B cell (primary cell): ENCODE results near the gene ARHGDIB.

Source experiments
- EZH2 ChIP-seq: IDR thresholded peaks from 2 replicates; pipeline ENCODE4 v1.6.1; 2012; ENCODE audit warnings: borderline replicate concordance, low read depth, mild to moderate bottlenecking, moderate library complexity, low read length; ENCODE audit not compliant: insufficient read depth, poor library complexity, severe bottlenecking
- TF ChIP-seq, protein P1 (sequence below): fragments of 200-600 bp; IDR thresholded peaks from one replicate; pipeline ENCODE4 v1.8.0; 2022; ENCODE audit warnings: antibody characterized with exemption, mild to moderate bottlenecking

DNA sequence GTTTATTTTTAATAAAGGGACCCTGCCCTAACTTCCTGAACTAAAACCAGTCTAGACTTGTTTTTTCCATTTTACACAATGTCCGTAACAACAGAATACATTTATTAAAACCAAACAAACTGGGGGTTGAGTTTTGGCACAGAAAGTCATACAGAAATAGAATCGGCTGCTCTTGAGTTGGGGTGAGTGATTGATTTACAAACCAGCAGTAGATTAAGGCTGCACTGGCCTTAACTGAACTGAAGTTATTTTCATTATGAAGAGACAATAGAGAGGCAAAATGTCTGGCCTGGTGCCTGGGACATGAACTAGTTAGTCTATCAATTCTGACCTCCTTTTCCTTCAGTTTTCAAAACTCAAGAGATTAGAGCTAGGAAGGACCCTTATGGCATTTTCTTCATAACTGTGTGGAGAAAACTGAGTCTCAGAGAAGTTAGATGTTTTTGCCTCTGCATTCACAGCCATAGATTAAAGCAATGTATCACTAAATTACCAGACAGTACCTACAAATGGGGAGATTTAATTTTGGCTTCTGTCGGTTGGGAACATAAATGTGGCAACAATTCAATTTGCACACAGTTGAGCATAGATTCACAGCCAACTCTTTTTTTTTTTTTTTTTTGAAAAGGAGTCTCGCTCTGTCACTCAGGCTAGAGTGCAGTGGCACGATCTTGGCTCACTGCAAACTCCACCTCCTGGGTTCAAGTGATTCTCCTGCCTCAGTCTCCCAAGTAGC, 56.0 kb downstream of the ARHGDIB start:
- TF ChIP-seq, protein P1, sequence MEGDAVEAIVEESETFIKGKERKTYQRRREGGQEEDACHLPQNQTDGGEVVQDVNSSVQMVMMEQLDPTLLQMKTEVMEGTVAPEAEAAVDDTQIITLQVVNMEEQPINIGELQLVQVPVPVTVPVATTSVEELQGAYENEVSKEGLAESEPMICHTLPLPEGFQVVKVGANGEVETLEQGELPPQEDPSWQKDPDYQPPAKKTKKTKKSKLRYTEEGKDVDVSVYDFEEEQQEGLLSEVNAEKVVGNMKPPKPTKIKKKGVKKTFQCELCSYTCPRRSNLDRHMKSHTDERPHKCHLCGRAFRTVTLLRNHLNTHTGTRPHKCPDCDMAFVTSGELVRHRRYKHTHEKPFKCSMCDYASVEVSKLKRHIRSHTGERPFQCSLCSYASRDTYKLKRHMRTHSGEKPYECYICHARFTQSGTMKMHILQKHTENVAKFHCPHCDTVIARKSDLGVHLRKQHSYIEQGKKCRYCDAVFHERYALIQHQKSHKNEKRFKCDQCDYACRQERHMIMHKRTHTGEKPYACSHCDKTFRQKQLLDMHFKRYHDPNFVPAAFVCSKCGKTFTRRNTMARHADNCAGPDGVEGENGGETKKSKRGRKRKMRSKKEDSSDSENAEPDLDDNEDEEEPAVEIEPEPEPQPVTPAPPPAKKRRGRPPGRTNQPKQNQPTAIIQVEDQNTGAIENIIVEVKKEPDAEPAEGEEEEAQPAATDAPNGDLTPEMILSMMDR, result no peak
- no peak for TF ChIP-seq EZH2
